Bronchial epithelial cell (primary cell): ENCODE measurements around the gene GSTA4. TPM values are rescaled to one million over a fixed set of nuclear protein-coding genes. Genes with fewer than 3 reads are reported as not detected.

Source experiments
- DNase-seq: peaks from one replicate; pipeline ENCODE4 v3.0.0-alpha.2; 2010; ENCODE audit warnings: low read depth
- FAIRE-seq: peaks from 2 replicates; lab custom pipeline; 2011; peaks lifted over from hg19 to GRCh38; lab: Jason Lieb, UNC
- H3K27me3 ChIP-seq: 2 replicates; pipeline ENCODE4 v1.5.1; 2011; ENCODE audit warnings: low read length; ENCODE audit not compliant: control insufficient read depth, insufficient read depth
- H3K36me3 ChIP-seq: 2 replicates; pipeline ENCODE4 v1.5.1; 2011; ENCODE audit warnings: low read length; ENCODE audit not compliant: control insufficient read depth, insufficient read depth
- H3K4me3 ChIP-seq: 2 replicates; pipeline ENCODE4 v1.5.1; 2011; ENCODE audit warnings: mild to moderate bottlenecking, low read depth, low read length, control low read depth
- CTCF ChIP-seq: IDR thresholded peaks from 2 replicates; pipeline ENCODE4 v1.5.1; 2011; ENCODE audit warnings: mild to moderate bottlenecking, moderate library complexity, low read length, control low read depth, inconsistent platforms; ENCODE audit not compliant: insufficient read depth, severe bottlenecking
- total RNA-seq: library from RNA; depleted of rRNA; stranded (reverse); fragments of >200 nt; gene quantifications from 2 replicates; pipeline ENCODE4 v1.2.1, GENCODE V29; 2014

The GSTA4 gene
- total RNA-seq, 1 donor from 2014 or later: 10.8 TPM

DNA sequence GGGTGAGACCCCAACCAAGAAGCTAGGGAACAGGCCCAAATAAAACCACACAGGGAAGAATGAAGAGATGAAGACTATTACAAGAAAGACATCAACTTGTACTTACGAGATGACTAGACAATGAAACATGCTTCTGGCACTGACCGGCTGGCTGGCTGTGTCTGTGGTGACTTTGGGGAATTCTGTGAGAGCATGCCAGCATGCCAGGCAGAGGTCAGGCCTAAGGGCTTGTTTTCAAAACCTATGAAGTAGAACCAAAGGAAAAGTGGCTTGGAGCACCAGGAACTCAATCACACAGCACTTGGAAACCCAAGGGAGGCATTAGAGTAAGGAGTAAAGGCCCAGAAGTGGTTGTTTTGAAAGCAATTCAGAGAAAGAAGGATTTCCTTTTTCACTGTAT lies 57.2 kb downstream of the GSTA4 start:
- no peak for DNase-seq
- no peak for TF ChIP-seq CTCF
- Histone ChIP-seq H3K27me3 (no peaks in the 10 kb centered on the region), H3K36me3 (no peaks in the 10 kb centered on the region), H3K4me3 (no peak overlapping the region)
- FAIRE-seq: no peak

GRCh38 chr6:52933778-52934177 lies 61.3 kb downstream of the GSTA4 start:
- H3K36me3 ChIP-seq: no peaks in the 10 kb centered on the region
- DNase-seq: no peak
- FAIRE-seq: no peak
- no peaks in the 10 kb centered on the region for H3K27me3 ChIP-seq
- H3K4me3 ChIP-seq: no peak overlapping the region
- TF ChIP-seq CTCF: no peak

GRCh38 chr6:52931351-52931750 lies 63.7 kb downstream of the GSTA4 start:
- no peak for TF ChIP-seq CTCF
- Histone ChIP-seq H3K4me3 (no peak overlapping the region), H3K27me3 (no peaks in the 10 kb centered on the region), H3K36me3 (no peaks in the 10 kb centered on the region)
- no peak for FAIRE-seq
- DNase-seq: no peak

DNA sequence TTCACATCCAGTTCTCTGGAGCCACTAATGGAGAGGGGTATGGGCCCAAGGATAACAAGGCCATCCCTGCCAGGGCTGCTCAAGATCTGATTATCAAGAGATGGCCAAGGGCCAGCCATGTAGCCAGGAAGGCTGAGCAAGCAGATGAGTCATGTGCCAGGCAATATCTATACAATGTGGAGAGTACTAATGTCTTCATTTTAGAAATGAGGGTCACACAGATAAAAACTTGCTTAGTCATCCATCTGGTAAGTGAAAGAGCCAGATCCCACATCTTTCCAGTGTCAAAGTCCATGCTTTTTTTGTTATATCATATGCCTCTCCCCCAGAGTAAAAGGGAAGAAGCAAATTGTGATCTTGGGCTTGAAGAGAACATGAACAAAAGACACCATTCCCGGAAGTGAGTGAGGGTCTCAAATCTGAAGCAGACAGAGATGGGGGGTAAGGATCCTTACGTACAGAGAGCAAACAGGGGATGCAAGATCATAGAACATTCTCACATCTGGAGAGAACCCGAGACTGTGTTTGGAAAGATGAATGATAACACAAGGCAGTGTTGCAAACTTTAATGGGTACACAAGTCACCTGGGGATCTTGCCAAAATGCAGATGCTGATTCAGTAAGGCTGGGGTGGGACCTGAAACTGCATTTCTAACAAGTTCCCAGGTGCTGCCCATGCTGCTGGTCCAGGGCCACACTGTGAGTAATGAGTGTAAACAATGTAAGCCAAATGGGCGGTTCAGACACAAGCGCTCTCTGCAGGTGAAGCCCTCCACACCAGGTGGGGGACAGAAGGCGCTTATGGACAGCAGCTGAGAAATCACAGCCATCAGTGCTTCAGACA lies 65.5 kb downstream of the GSTA4 start:
- Histone ChIP-seq H3K36me3 (no peaks in the 10 kb centered on the region), H3K4me3 (no peak overlapping the region), H3K27me3 (no peaks in the 10 kb centered on the region)
- DNase-seq (peak; percentile 95), FAIRE-seq (no peak)
- peak; percentile 13 for TF ChIP-seq CTCF

Other genes starting within 250 kb of the GSTA4 start
- gene GSTA2, start 231.8 kb downstream of the GSTA4 start, total RNA-seq: not detected in 2 replicates
- 0.26 TPM in 1 of 2 replicates, not detected in the other for gene GSTA1, start 191.5 kb downstream of the GSTA4 start, total RNA-seq
- gene GSTA5, start 154.5 kb downstream of the GSTA4 start, total RNA-seq: not detected in 2 replicates
- not detected in 2 replicates for gene GSTA3, start 85.6 kb downstream of the GSTA4 start, total RNA-seq
- gene CILK1, start 66.5 kb upstream of the GSTA4 start, total RNA-seq: 1.8 and 2.7 TPM in 2 replicates
- 29.0 and 31.2 TPM in 2 replicates for gene FBXO9, start 70.1 kb upstream of the GSTA4 start, total RNA-seq
- not detected in 2 replicates for gene GCM1, start 153.6 kb upstream of the GSTA4 start, total RNA-seq